Esophagus muscularis mucosa (tissue), 4 donors: Measurements from ENCODE around the gene PAEP. TPM values are rescaled to one million over a fixed set of nuclear protein-coding genes. Genes with fewer than 3 reads are reported as not detected.

Source experiments
- DNase-seq: peaks from one replicate; pipeline ENCODE4 v3.0.0-alpha.2; 2017; ENCODE audit errors: extremely low spot score
- H3K27ac ChIP-seq, 4 donors: fragments of 200-600 bp; sonication (generic); replicated peaks in 1 of 4; 1 replicate in 3 of 4; 2 replicates in 1 of 4; pipeline ENCODE4 v1.5.1; 2016 to 2019; ENCODE audit warnings: mild to moderate bottlenecking in 1 of 4
- H3K27me3 ChIP-seq, 4 donors: fragments of 200-600 bp; sonication (generic); one replicate each; pipeline versions ENCODE4 v1.5.1 to v1.6.0; 2016 to 2019
- H3K36me3 ChIP-seq, 4 donors: fragments of 200-600 bp; sonication (generic); one replicate each; pipeline ENCODE4 v1.5.1; 2016 to 2019
- H3K4me1 ChIP-seq, 4 donors: fragments of 200-600 bp; sonication (generic); one replicate each; pipeline ENCODE4 v1.5.1; 2016 to 2019
- H3K4me3 ChIP-seq, 4 donors: fragments of 200-600 bp; sonication (generic); 1 replicate in 2 of 4; 2 replicates in 2 of 4; pipeline ENCODE4 v1.5.1; 2016 to 2019; ENCODE audit warnings: mild to moderate bottlenecking in 4 of 4, moderate library complexity in 1 of 4
- H3K9me3 ChIP-seq, 4 donors: fragments of 200-600 bp; sonication (generic); 1 replicate in 3 of 4; 2 replicates in 1 of 4; pipeline ENCODE4 v1.5.1; 2016 to 2019
- CTCF ChIP-seq, 3 experiments: fragments of 200-600 bp in 2 of 3; fragments of 450-650 bp in 1 of 3; sonication (generic) in 2 of 3; IDR thresholded peaks; one replicate each; pipeline ENCODE4 v1.5.1; 2017 to 2019; ENCODE audit warnings: antibody characterized with exemption in 3 of 3, mild to moderate bottlenecking in 2 of 3, moderate library complexity in 1 of 3
- EP300 ChIP-seq: sonication (generic); formaldehyde crosslinking; IDR thresholded peaks from one replicate; pipeline ENCODE4 v1.6.1; 2017; ENCODE audit warnings: antibody characterized with exemption
- POLR2A ChIP-seq: fragments of 450-650 bp; IDR thresholded peaks from one replicate; pipeline ENCODE4 v1.6.1; 2017; ENCODE audit warnings: antibody characterized with exemption, moderate library complexity, mild to moderate bottlenecking, low read depth
- POLR2AphosphoS5 ChIP-seq, 2 donors: sonication (generic); formaldehyde crosslinking; IDR thresholded peaks; one replicate each; pipeline ENCODE4 v1.6.1; 2017; ENCODE audit warnings: antibody characterized with exemption in 2 of 2
- WGBS: methylation state at CpG from one replicate; pipeline ENCODE4 v1.1.5; 2018; 5-methylcytosine and 5-hydroxymethylcytosine counted together
- intact Hi-C: fragments of 100-400 bp; cut with DNase I; formaldehyde crosslinking; loops from one replicate; pipeline ENCODE4 v1.15.1; 2023
- total RNA-seq, 4 donors: library from RNA; depleted of rRNA; stranded (reverse); fragments of >200 nt; gene quantifications; one replicate each; pipeline versions ENCODE4 v1.1.0 to v1.2.1, GENCODE V29; 2016

Gene PAEP
- total RNA-seq, 4 donors from 2014 or later: not detected

GRCh38 chr9:135514342-135515082 is 47.0 kb upstream of the PAEP start:
- TF ChIP-seq POLR2A (no peak), CTCF (IDR thresholded peaks at IDR 0.05) (no peak), EP300 (no peak), POLR2AphosphoS5 (IDR thresholded peaks at IDR 0.05) (no peak)
- Histone ChIP-seq H3K27me3 (peaks cover 0 to 24% (median 0%) of the 10 kb centered on the region in 4 donors), H3K36me3 (no peaks in the 10 kb centered on the region), H3K27ac (no peak overlapping the region), H3K4me3 (no peak overlapping the region), H3K9me3 (no peaks in the 10 kb centered on the region), H3K4me1 (no peaks in the 10 kb centered on the region)
- WGBS: 79% methylated on average over 9 of the region's 17 CpGs
- intact Hi-C loops: no loop called here
- DNase-seq: no peak

DNA sequence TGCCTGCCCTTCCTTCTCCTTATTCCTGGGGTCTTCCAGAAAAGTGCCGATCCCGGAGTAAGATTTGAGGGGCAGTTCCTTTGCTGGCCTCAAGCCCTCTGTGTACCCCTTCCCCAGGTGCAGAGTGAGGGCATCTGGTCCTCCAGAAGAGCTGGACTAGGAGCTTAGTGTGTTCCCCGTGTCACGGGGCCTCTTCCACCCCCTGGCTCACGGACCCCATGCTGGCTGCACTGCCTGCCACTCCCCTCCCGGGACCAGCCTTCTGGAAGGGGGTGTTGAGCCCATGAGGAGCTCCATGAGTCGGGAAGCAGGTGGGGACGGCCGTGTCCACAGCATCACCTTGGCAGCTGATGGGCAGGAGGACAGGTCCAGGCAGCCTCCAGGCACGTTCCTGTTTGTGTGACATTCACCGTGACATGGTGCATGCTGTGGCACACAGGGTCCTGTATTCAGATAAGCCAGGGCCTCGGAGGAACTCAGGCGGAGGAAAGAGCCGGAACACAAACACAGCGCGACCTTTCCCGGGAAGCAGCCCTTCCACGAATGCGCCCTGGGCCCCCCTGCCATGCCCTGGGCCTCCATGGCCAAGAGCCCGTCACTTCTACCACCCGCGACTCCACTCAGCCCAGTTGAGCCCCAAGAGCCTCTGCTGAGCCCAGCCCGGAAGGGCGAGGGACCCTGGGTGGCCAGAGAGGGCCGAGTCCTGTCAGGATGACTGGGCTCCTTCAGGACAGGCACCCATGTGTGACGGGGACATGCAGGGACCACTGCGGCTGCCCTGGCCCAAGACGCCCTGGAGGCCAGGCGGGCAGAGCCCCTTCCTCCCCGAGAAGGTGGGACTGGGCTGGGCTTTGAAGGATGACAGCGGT is 46.2 kb upstream of the PAEP start:
- Histone ChIP-seq H3K36me3 (no peaks in the 10 kb centered on the region), H3K27me3 (peaks cover 0 to 24% (median 0%) of the 10 kb centered on the region in 4 donors), H3K4me1 (no peaks in the 10 kb centered on the region), H3K4me3 (no peak overlapping the region), H3K27ac (no peak overlapping the region), H3K9me3 (no peaks in the 10 kb centered on the region)
- WGBS: 88% methylated on average over 23 of the region's 31 CpGs
- intact Hi-C loops: no loop called here
- DNase-seq: no peak
- TF ChIP-seq EP300 (no peak), POLR2A (no peak), CTCF (IDR thresholded peaks at IDR 0.05) (no peak), POLR2AphosphoS5 (IDR thresholded peaks at IDR 0.05) (no peak)

DNA sequence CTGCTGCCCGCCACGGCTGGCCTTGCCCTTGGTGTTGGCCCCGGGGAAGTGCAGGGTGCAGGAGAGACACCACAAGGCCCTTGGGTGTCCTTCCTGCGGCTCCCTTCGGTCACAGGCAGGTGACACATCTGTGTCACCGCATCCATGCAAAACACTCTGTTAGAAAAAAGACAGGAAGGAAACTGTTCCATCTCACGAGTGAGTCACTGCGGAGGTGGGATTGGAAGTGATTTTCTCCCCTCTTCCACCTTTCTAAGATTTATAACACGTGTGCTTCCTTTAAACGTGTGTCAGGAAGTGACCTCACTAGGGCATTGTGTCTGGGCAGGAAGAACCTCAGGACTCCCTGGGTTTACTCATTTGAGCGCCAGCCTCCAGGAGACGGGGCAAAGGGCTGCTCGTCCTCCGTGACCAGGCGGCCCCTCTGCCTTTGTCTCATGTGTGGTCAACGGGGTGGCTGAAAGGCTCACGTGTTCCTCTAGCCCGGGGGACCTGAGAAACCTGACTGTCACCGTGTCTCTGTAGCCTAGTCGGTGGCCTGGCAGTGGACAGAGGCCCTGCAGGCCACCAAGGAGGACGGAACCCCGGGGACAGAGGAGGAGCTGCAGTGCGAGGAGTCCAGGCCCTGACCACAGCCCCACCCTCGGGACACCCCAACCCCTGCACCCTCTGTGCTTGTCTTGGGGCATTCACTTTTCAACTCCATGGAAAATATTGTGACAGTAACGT is 45.3 kb upstream of the PAEP start:
- no peak for DNase-seq
- TF ChIP-seq POLR2A (no peak), POLR2AphosphoS5 (IDR thresholded peaks at IDR 0.05) (no peak), EP300 (no peak)
- Histone ChIP-seq H3K27ac (no peak overlapping the region), H3K36me3 (no peaks in the 10 kb centered on the region), H3K27me3 (peaks cover 0 to 32% (median 0%) of the 10 kb centered on the region in 4 donors), H3K4me1 (no peaks in the 10 kb centered on the region), H3K4me3 (no peak overlapping the region), H3K9me3 (no peaks in the 10 kb centered on the region)
- intact Hi-C loops: no loop called here
- WGBS: 73% methylated on average over 18 of the region's 25 CpGs

DNA sequence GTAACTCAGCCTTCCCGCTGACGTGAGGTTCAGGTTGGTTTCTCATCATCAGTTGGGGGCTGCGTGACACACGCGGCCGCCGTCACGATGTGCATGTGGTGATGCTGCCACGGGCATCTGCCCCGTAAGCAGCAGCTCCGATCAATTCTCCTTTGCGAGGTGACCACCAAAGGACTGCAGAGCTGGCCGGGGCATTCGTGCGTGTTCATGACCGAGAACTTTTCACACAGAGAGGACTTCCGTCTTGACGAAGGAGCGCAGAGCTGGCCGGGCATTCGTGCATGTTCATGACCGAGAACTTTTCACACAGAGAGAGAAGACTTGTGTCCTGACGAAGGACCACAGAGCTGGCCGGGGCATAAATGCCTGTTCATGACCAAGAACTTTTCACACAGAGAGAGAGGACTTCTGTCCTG is 44.1 kb upstream of the PAEP start:
- 92% methylated on average over 24 of the region's 24 CpGs for WGBS
- intact Hi-C loops: no loop called here
- DNase-seq: no peak
- TF ChIP-seq CTCF (IDR thresholded peaks at IDR 0.05) (no peak), POLR2AphosphoS5 (IDR thresholded peaks at IDR 0.05) (no peak), POLR2A (no peak), EP300 (no peak)
- Histone ChIP-seq H3K27me3 (peaks cover 0 to 41% (median 0%) of the 10 kb centered on the region in 4 donors), H3K36me3 (no peaks in the 10 kb centered on the region), H3K4me3 (no peak overlapping the region), H3K9me3 (no peaks in the 10 kb centered on the region), H3K27ac (no peak overlapping the region), H3K4me1 (no peaks in the 10 kb centered on the region)
